HEK293 (cell line): ENCODE results near the gene FAT2.
A peak's percentile ranks its signal among the peaks of the same experiment; 100 is the strongest.

Experiments used
- CTCF ChIA-PET: fragments of 350-600 bp; formaldehyde crosslinking; extraction: SDS; loops from one replicate; lab custom pipeline; 2021; ENCODE audit warnings: antibody characterized with exemption; lab: Yijun Ruan, JAX
- POLR2A ChIA-PET: fragments of 300-600 bp; formaldehyde crosslinking; extraction: SDS; loops from one replicate; lab custom pipeline; 2020; ENCODE audit warnings: antibody characterized with exemption, inconsistent platforms; lab: Yijun Ruan, JAX
- H3K27ac ChIP-seq: fragments of 200-500 bp; sonication (Bioruptor generic); 2 replicates; pipeline ENCODE4 v1.5.1; 2014; ENCODE audit warnings: low read depth, low read length, control low read depth, inconsistent platforms; ENCODE audit errors: extremely low read depth
- H3K36me3 ChIP-seq, 2 experiments: fragments of 200-500 bp in 1 of 2; sonication (Bioruptor generic) in 1 of 2; 1 replicate in 1 of 2; 2 replicates in 1 of 2; pipeline ENCODE4 v1.5.1; 2014 to 2017; ENCODE audit warnings: inconsistent platforms in 2 of 2, low read length in 2 of 2; ENCODE audit not compliant: control insufficient read depth in 2 of 2, insufficient read depth in 1 of 2
- H3K4me1 ChIP-seq: fragments of 200-500 bp; sonication (Bioruptor generic); 2 replicates; pipeline ENCODE4 v1.5.1; 2014; ENCODE audit warnings: mild to moderate bottlenecking, low read length, inconsistent platforms; ENCODE audit not compliant: control insufficient read depth, insufficient read depth
- H3K4me3 ChIP-seq: 2 replicates; pipeline ENCODE4 v1.5.1; 2011; ENCODE audit warnings: low read depth, mild to moderate bottlenecking, control low read depth, low read length, moderate library complexity
- H3K9me3 ChIP-seq: fragments of 200-500 bp; sonication (Bioruptor generic); 2 replicates; pipeline ENCODE4 v1.5.1; 2014; ENCODE audit warnings: low read depth, low read length, inconsistent platforms; ENCODE audit not compliant: control insufficient read depth, insufficient read depth
- AEBP2 ChIP-seq: fragments of 450-650 bp; formaldehyde crosslinking; IDR thresholded peaks from 2 replicates; pipeline ENCODE4 v1.5.1; 2016; ENCODE audit warnings: missing biosample characterization, missing genetic modification characterization, borderline replicate concordance
- FEZF1 ChIP-seq: fragments of 450-650 bp; formaldehyde crosslinking; IDR thresholded peaks from 2 replicates; pipeline ENCODE4 v1.5.1; 2016; ENCODE audit warnings: missing biosample characterization, missing genetic modification characterization
- KLF8 ChIP-seq: fragments of 450-650 bp; formaldehyde crosslinking; IDR thresholded peaks from 2 replicates; pipeline ENCODE4 v1.5.1; 2016; ENCODE audit warnings: missing biosample characterization, missing genetic modification characterization
- OSR2 ChIP-seq: fragments of 450-650 bp; formaldehyde crosslinking; IDR thresholded peaks from 2 replicates; pipeline ENCODE4 v1.5.1; 2016; ENCODE audit warnings: missing biosample characterization, missing genetic modification characterization
- PRDM2 ChIP-seq: fragments of 450-650 bp; formaldehyde crosslinking; IDR thresholded peaks from 2 replicates; pipeline ENCODE4 v1.5.1; 2016; ENCODE audit warnings: missing biosample characterization, missing genetic modification characterization, borderline replicate concordance
- ZFHX2 ChIP-seq: fragments of 450-650 bp; formaldehyde crosslinking; conservative IDR thresholded peaks from 2 replicates; pipeline ENCODE4 v1.5.1; 2016; ENCODE audit warnings: missing biosample characterization, missing genetic modification characterization
- ZFP37 ChIP-seq: fragments of 450-650 bp; formaldehyde crosslinking; IDR thresholded peaks from 2 replicates; pipeline ENCODE4 v1.5.1; 2016; ENCODE audit warnings: missing biosample characterization, missing genetic modification characterization
- ZNF155 ChIP-seq: fragments of 450-650 bp; formaldehyde crosslinking; IDR thresholded peaks from 2 replicates; pipeline ENCODE4 v1.5.1; 2016; ENCODE audit warnings: missing biosample characterization, missing genetic modification characterization
- ZNF274 ChIP-seq, 2 experiments: fragments of 200-500 bp in 1 of 2; fragments of 450-650 bp in 1 of 2; sonication (Bioruptor generic) in 1 of 2; formaldehyde crosslinking in 1 of 2; IDR thresholded peaks; 2 replicates each; pipeline versions ENCODE4 v1.5.1 to v1.6.1; 2014 to 2016; ENCODE audit warnings: borderline replicate concordance in 1 of 2, inconsistent platforms in 1 of 2, low read length in 1 of 2, missing biosample characterization in 1 of 2, missing genetic modification characterization in 1 of 2
- ZNF324 ChIP-seq: fragments of 450-650 bp; formaldehyde crosslinking; IDR thresholded peaks from 2 replicates; pipeline ENCODE4 v1.5.1; 2016; ENCODE audit warnings: missing biosample characterization, missing genetic modification characterization
- ZNF366 ChIP-seq: fragments of 450-650 bp; formaldehyde crosslinking; conservative IDR thresholded peaks from 2 replicates; pipeline ENCODE4 v1.5.1; 2016; ENCODE audit warnings: missing biosample characterization, missing genetic modification characterization
- ZNF426 ChIP-seq: fragments of 450-650 bp; formaldehyde crosslinking; IDR thresholded peaks from 2 replicates; pipeline ENCODE4 v1.5.1; 2017; ENCODE audit warnings: missing biosample characterization, missing genetic modification characterization, mild to moderate bottlenecking, inconsistent platforms, moderate library complexity
- ZNF488 ChIP-seq: fragments of 450-650 bp; formaldehyde crosslinking; IDR thresholded peaks from 2 replicates; pipeline ENCODE4 v1.5.1; 2016; ENCODE audit warnings: missing biosample characterization, missing genetic modification characterization
- ZNF501 ChIP-seq: fragments of 450-650 bp; formaldehyde crosslinking; IDR thresholded peaks from 2 replicates; pipeline ENCODE4 v1.5.1; 2016; ENCODE audit warnings: missing biosample characterization, missing genetic modification characterization
- ZNF544 ChIP-seq: fragments of 450-650 bp; formaldehyde crosslinking; IDR thresholded peaks from 2 replicates; pipeline ENCODE4 v1.5.0; 2017; ENCODE audit warnings: missing biosample characterization, missing genetic modification characterization
- ZNF548 ChIP-seq: fragments of 450-650 bp; formaldehyde crosslinking; IDR thresholded peaks from 2 replicates; pipeline ENCODE4 v1.5.1; 2016; ENCODE audit warnings: missing biosample characterization, missing genetic modification characterization
- ZNF549 ChIP-seq: fragments of 450-650 bp; IDR thresholded peaks from 2 replicates; pipeline ENCODE4 v1.5.1; 2018; ENCODE audit warnings: missing biosample characterization, missing genetic modification characterization, mild to moderate bottlenecking, inconsistent platforms, moderate library complexity
- ZNF585B ChIP-seq: fragments of 450-650 bp; formaldehyde crosslinking; IDR thresholded peaks from 2 replicates; pipeline ENCODE4 v1.5.1; 2016; ENCODE audit warnings: missing biosample characterization, missing genetic modification characterization
- ZNF623 ChIP-seq: fragments of 450-650 bp; formaldehyde crosslinking; IDR thresholded peaks from 2 replicates; pipeline ENCODE4 v1.5.1; 2016; ENCODE audit warnings: missing biosample characterization, missing genetic modification characterization
- ZNF707 ChIP-seq: fragments of 450-650 bp; formaldehyde crosslinking; IDR thresholded peaks from 2 replicates; pipeline ENCODE4 v1.5.1; 2016; ENCODE audit warnings: missing biosample characterization, missing genetic modification characterization
- ZNF843 ChIP-seq: fragments of 450-650 bp; formaldehyde crosslinking; IDR thresholded peaks from 2 replicates; pipeline ENCODE4 v1.5.1; 2016; ENCODE audit warnings: missing biosample characterization, missing genetic modification characterization

FAT2 gene

GRCh38 chr5:151622367-151623088 is 31.4 kb upstream of the FAT2 start (continued):
- TF ChIP-seq PRDM2 (tag by site-specific recombination) (no peak), ZFHX2 (tag by site-specific recombination) (no peak), ZNF585B (tag by site-specific recombination) (no peak), ZNF544 (tag by site-specific recombination) (no peak), ZNF426 (tag by site-specific recombination) (no peak), OSR2 (tag by site-specific recombination) (peak; percentile 23; the same call in 1 of the 2 replicates), ZNF366 (tag by site-specific recombination) (no peak), ZNF623 (tag by site-specific recombination) (peak; percentile 71)

GRCh38 chr5:151620461-151620840 is 29.3 kb upstream of the FAT2 start:
- TF ChIP-seq ZNF549 (tag by site-specific recombination) (no peak), ZNF324 (no peak), ZNF548 (tag by site-specific recombination) (no peak), ZNF501 (tag by site-specific recombination) (no peak), ZFP37 (no peak), ZNF843 (tag by site-specific recombination) (no peak), ZNF155 (tag by site-specific recombination) (no peak), FEZF1 (no peak), AEBP2 (tag by site-specific recombination) (no peak), ZFHX2 (tag by site-specific recombination) (no peak), ZNF488 (tag by site-specific recombination) (no peak), KLF8 (no peak), ZNF274 (IDR thresholded peaks at IDR 0.05; ENCODE audit: low read length) (no peak), ZNF274 (tag by site-specific recombination; IDR thresholded peaks at IDR 0.05; ENCODE audit: borderline replicate concordance) (no peak), ZNF707 (tag by site-specific recombination) (no peak)
- H3K4me1 ChIP-seq = no peaks in the 10 kb centered on the region
- ChIA-PET POLR2A (no interaction called here), CTCF (interaction anchor here (0.6 kb wide), 1 partner anchor 22 kb away, joined by 5 read pairs; no protein-coding TSS in a partner anchor)
- no peaks in the 10 kb centered on the region for H3K36me3 ChIP-seq
- H3K4me3 ChIP-seq = no peak overlapping the region
- no peaks in the 10 kb centered on the region for H3K9me3 ChIP-seq
- no peak overlapping the region for H3K27ac ChIP-seq
